PC-9 (cell line): ENCODE data around the gene GTPBP8. TPM values are rescaled to one million over a fixed set of nuclear protein-coding genes. Genes with fewer than 3 reads are reported as not detected.

Experiments
- BruUV-seq: library from RNA; stranded (reverse); fragments of 400-500 nt; replicated peaks from 2 replicates; lab custom pipeline; 2021; lab: Mats Ljungman, UMichigan
- CTCF ChIA-PET: fragments of 300-600 bp; sonication (Branson Sonifier 250); formaldehyde crosslinking; loops from one replicate; lab custom pipeline; 2022; ENCODE audit warnings: antibody characterized with exemption; lab: Charles Lee
- POLR2A ChIA-PET: fragments of 300-600 bp; sonication (Branson Sonifier 250); formaldehyde crosslinking; loops from one replicate; lab custom pipeline; 2022; ENCODE audit warnings: antibody characterized with exemption; ENCODE audit not compliant: unreplicated experiment; lab: Charles Lee
- DNase-seq, 2 experiments: peaks; one replicate each; pipeline versions ENCODE4 v3.0.0 to v3.0.0-alpha.2; 2015 to 2022; ENCODE audit warnings: mixed read lengths in 1 of 2
- H2AFZ ChIP-seq: fragments of 200-600 bp; sonication (generic); 2 replicates; pipeline ENCODE4 v1.8.1; 2017; ENCODE audit warnings: antibody characterized with exemption
- H3F3A ChIP-seq: fragments of 200-600 bp; sonication (generic); 2 replicates; pipeline ENCODE4 v1.8.1; 2017; ENCODE audit warnings: antibody characterized with exemption, mild to moderate bottlenecking, low read depth; ENCODE audit not compliant: insufficient read depth
- H3K27ac ChIP-seq: fragments of 200-600 bp; sonication (generic); 2 replicates; pipeline ENCODE4 v1.6.1; 2016; ENCODE audit warnings: mixed run types
- H3K27me3 ChIP-seq: fragments of 200-600 bp; sonication (generic); 2 replicates; pipeline ENCODE4 v1.6.1; 2016; ENCODE audit warnings: low read depth, mixed run types; ENCODE audit not compliant: insufficient read depth
- H3K36me3 ChIP-seq: fragments of 200-600 bp; sonication (generic); 2 replicates; pipeline ENCODE4 v1.6.1; 2016; ENCODE audit warnings: low read depth, mixed run types
- H3K4me1 ChIP-seq: fragments of 200-600 bp; sonication (generic); replicated peaks from 2 replicates; pipeline ENCODE4 v1.6.1; 2016; ENCODE audit warnings: mixed run types; ENCODE audit not compliant: insufficient read depth
- H3K4me2 ChIP-seq: fragments of 200-600 bp; sonication (generic); 2 replicates; pipeline ENCODE4 v1.6.1; 2017; ENCODE audit warnings: mixed run types
- H3K4me3 ChIP-seq: fragments of 200-600 bp; sonication (generic); 2 replicates; pipeline ENCODE4 v1.6.1; 2016; ENCODE audit warnings: mixed run types
- H3K79me2 ChIP-seq: fragments of 200-600 bp; sonication (generic); 2 replicates; pipeline ENCODE4 v1.6.1; 2017; ENCODE audit warnings: low read depth, mixed run types
- H3K9me2 ChIP-seq: fragments of 200-600 bp; sonication (generic); 2 replicates; pipeline ENCODE4 v1.8.1; 2017; ENCODE audit warnings: mild to moderate bottlenecking; ENCODE audit not compliant: insufficient read depth
- H3K9me3 ChIP-seq: fragments of 200-600 bp; sonication (generic); 2 replicates; pipeline ENCODE4 v1.8.1; 2016; ENCODE audit warnings: low read depth; ENCODE audit not compliant: insufficient read depth
- H4K20me1 ChIP-seq: fragments of 200-600 bp; sonication (generic); 2 replicates; pipeline ENCODE4 v1.8.1; 2017; ENCODE audit not compliant: insufficient read depth
- EZH2 ChIP-seq: fragments of 200-600 bp; sonication (generic); IDR thresholded peaks from 2 replicates; pipeline ENCODE4 v1.8.0; 2017; ENCODE audit warnings: antibody characterized with exemption, low read depth
- intact Hi-C: fragments of 100-400 bp; cut with micrococcal nuclease; formaldehyde crosslinking; loops from one replicate; pipeline ENCODE4 v1.10.0; 2022; ENCODE audit not compliant: unreplicated experiment
- total RNA-seq: library from RNA; stranded (reverse); gene quantifications from 2 replicates; pipeline ENCODE4 v1.2.3, GENCODE V29; 2021
- TF ChIP-seq, protein P1 (sequence below): fragments of 200-600 bp; sonication (generic); conservative IDR thresholded peaks from 2 replicates; pipeline ENCODE4 v1.6.1; 2017; ENCODE audit warnings: mixed run types, antibody characterized with exemption, mild to moderate bottlenecking, moderate library complexity

Gene GTPBP8
- total RNA-seq, 1 experiment from 2014 or later: 27.9 TPM

DNA sequence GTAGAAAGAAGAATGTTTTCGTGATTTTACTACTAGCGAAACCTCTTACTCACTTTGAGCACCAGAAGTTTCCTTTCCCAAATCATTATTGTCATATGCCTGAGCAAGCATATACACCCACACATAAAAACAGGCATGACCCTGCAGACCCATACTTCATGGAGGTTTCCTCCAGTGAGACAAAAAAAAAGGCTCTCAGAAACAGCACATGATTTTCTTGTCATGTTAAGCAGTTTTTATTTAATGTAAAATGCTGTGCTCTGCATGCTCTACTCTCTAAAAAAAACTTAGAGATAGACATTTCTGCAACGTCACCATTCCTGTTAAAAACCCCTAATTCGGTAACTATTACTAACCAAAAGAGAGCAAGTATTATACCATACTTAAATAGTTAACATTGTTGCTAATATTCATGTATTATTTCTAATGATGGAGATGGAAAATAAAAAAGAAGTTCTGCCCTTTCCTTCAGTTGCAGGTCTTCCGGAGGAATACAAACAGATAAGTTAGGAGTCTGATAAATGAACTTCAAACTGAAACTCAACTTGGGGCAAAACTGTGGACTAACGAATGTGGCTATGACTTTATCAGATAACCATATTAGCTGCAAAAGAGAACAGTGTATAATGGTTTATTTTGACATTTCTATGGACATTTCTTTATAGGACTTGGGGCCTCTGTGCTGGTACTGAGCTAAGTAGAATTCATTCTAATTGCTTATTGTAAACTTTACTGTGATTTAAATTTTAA lies 31.8 kb upstream of the GTPBP8 start:
- no peaks in the 10 kb centered on the region for H3F3A ChIP-seq
- POLR2A ChIA-PET: interaction anchor here (0.7 kb wide), 1 partner anchor 10 kb away, joined by 3 read pairs; no protein-coding TSS in a partner anchor
- H3K36me3 ChIP-seq: no peaks in the 10 kb centered on the region
- no peak overlapping the region for H3K4me2 ChIP-seq
- TF ChIP-seq, protein P1, sequence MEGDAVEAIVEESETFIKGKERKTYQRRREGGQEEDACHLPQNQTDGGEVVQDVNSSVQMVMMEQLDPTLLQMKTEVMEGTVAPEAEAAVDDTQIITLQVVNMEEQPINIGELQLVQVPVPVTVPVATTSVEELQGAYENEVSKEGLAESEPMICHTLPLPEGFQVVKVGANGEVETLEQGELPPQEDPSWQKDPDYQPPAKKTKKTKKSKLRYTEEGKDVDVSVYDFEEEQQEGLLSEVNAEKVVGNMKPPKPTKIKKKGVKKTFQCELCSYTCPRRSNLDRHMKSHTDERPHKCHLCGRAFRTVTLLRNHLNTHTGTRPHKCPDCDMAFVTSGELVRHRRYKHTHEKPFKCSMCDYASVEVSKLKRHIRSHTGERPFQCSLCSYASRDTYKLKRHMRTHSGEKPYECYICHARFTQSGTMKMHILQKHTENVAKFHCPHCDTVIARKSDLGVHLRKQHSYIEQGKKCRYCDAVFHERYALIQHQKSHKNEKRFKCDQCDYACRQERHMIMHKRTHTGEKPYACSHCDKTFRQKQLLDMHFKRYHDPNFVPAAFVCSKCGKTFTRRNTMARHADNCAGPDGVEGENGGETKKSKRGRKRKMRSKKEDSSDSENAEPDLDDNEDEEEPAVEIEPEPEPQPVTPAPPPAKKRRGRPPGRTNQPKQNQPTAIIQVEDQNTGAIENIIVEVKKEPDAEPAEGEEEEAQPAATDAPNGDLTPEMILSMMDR: no peak
- no peak for TF ChIP-seq EZH2
- DNase-seq: no peak
- no peak overlapping the region for H3K4me3 ChIP-seq
- no peaks in the 10 kb centered on the region for H3K9me2 ChIP-seq
- BruUV-seq: no TSS peak
- CTCF ChIA-PET: no interaction called here
- H3K27ac ChIP-seq: no peak overlapping the region
- H3K9me3 ChIP-seq: no peaks in the 10 kb centered on the region
- H3K79me2 ChIP-seq: no peaks in the 10 kb centered on the region
- H4K20me1 ChIP-seq: no peaks in the 10 kb centered on the region
- intact Hi-C loops: no loop called here
- H2AFZ ChIP-seq: no peak overlapping the region
- H3K27me3 ChIP-seq: no peaks in the 10 kb centered on the region
- no peaks in the 10 kb centered on the region for H3K4me1 ChIP-seq

DNA sequence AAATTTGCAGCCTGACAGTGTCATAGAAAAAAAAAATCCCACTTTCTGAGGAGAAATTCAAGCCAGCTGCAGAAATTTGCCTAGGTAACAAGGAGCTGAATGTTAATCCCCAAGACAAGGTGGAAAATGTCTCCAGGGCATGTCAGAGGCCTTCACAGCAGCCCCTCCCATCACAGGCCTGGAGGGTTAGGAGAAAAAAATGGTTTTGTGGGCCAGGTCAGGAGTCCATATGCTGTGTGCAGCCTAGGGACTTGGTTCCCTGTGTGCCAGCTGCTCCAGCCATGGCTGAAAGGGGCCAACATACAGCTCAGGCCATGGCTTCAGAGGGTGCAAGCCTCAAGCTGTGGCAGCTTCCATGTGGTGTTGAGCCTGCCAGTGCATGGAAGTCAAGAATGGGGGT lies 27.1 kb upstream of the GTPBP8 start:
- H3K4me1 ChIP-seq: no peaks in the 10 kb centered on the region
- no peaks in the 10 kb centered on the region for H3F3A ChIP-seq
- H3K4me2 ChIP-seq: no peak overlapping the region
- no peaks in the 10 kb centered on the region for H3K9me2 ChIP-seq
- H3K4me3 ChIP-seq: no peak overlapping the region
- POLR2A ChIA-PET: interaction anchor here (0.7 kb wide), 1 partner anchor 8 kb away, joined by 3 read pairs; no protein-coding TSS in a partner anchor
- no peaks in the 10 kb centered on the region for H3K27me3 ChIP-seq
- CTCF ChIA-PET: no interaction called here
- no peaks in the 10 kb centered on the region for H3K36me3 ChIP-seq
- TF ChIP-seq, protein P1: no peak
- TF ChIP-seq EZH2: no peak
- no peaks in the 10 kb centered on the region for H3K79me2 ChIP-seq
- H2AFZ ChIP-seq: no peak overlapping the region
- no TSS peak for BruUV-seq
- intact Hi-C loops: no loop called here
- no peak for DNase-seq
- no peaks in the 10 kb centered on the region for H3K9me3 ChIP-seq
- H4K20me1 ChIP-seq: no peaks in the 10 kb centered on the region
- H3K27ac ChIP-seq: no peak overlapping the region

DNA sequence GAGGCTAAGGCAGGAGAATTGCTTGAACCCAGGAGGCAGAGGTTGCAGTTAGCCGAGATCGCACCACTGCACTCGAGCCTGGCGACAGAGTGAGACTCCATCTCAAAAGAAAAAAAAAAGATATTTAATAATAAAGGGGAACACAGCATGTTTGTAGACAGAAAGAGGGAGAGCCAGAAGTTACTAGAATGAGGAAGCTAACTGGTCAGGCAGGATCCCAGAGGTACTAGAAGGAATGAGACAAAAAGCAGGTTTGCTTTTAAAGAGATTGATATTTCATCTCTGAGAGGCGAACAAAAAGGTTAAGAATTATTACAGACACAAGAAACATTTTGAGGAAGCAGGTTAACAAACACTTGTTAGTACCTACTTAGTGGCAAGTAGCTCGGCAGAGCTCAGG lies 25.1 kb upstream of the GTPBP8 start:
- ChIA-PET CTCF (interaction anchor here (0.5 kb wide), 1 partner anchor 1525 kb away, joined by 3 read pairs; no protein-coding TSS in a partner anchor), POLR2A (interaction anchor here (0.6 kb wide), 1 partner anchor 143 kb away, joined by 4 read pairs; no protein-coding TSS in a partner anchor)
- no TSS peak for BruUV-seq
- no peaks in the 10 kb centered on the region for H3K27me3 ChIP-seq
- no peak overlapping the region for H2AFZ ChIP-seq
- H3K4me2 ChIP-seq: no peak overlapping the region
- no peaks in the 10 kb centered on the region for H3K36me3 ChIP-seq
- intact Hi-C loops: no loop called here
- H3K9me2 ChIP-seq: no peaks in the 10 kb centered on the region
- H3F3A ChIP-seq: no peaks in the 10 kb centered on the region
- no peaks in the 10 kb centered on the region for H3K4me1 ChIP-seq
- H3K27ac ChIP-seq: no peak overlapping the region
- H4K20me1 ChIP-seq: no peaks in the 10 kb centered on the region
- DNase-seq: no peak
- TF ChIP-seq, protein P1: no peak
- TF ChIP-seq EZH2: no peak
- H3K79me2 ChIP-seq: no peaks in the 10 kb centered on the region
- H3K9me3 ChIP-seq: no peaks in the 10 kb centered on the region
- H3K4me3 ChIP-seq: no peak overlapping the region
